Measurements from ENCODE around the gene DOCK9.

DOCK9 gene

GRCh38 chr13:98965325-98965724 is 12.5 kb downstream of the DOCK9 start:
- H3K4me3 ChIP-seq (ENCODE audit: low read depth, low read length, poor library complexity, severe bottlenecking), result no peak overlapping the region
- no peak for TF ChIP-seq EZH2 (IDR thresholded peaks at IDR 0.05; ENCODE audit: borderline replicate concordance, low read length)
- TF ChIP-seq, protein P1, sequence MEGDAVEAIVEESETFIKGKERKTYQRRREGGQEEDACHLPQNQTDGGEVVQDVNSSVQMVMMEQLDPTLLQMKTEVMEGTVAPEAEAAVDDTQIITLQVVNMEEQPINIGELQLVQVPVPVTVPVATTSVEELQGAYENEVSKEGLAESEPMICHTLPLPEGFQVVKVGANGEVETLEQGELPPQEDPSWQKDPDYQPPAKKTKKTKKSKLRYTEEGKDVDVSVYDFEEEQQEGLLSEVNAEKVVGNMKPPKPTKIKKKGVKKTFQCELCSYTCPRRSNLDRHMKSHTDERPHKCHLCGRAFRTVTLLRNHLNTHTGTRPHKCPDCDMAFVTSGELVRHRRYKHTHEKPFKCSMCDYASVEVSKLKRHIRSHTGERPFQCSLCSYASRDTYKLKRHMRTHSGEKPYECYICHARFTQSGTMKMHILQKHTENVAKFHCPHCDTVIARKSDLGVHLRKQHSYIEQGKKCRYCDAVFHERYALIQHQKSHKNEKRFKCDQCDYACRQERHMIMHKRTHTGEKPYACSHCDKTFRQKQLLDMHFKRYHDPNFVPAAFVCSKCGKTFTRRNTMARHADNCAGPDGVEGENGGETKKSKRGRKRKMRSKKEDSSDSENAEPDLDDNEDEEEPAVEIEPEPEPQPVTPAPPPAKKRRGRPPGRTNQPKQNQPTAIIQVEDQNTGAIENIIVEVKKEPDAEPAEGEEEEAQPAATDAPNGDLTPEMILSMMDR (IDR thresholded peaks at IDR 0.05; ENCODE audit: low read length), result no peak
- no peak overlapping the region for H2AFZ ChIP-seq (ENCODE audit: low read length)
- no peaks in the 10 kb centered on the region for H3K4me1 ChIP-seq (ENCODE audit: insufficient read depth, low read length, severe bottlenecking)
- H3K27me3 ChIP-seq (ENCODE audit: insufficient read depth, low read length), result peaks cover 14% of the 10 kb centered on the region
- H3K9ac ChIP-seq (ENCODE audit: low read length), result no peak overlapping the region
- no peak overlapping the region for H3K4me2 ChIP-seq (ENCODE audit: low read length)
- no peaks in the 10 kb centered on the region for H3K9me3 ChIP-seq (ENCODE audit: low read length)
- H3K27ac ChIP-seq (ENCODE audit: low read depth, low read length, poor library complexity, severe bottlenecking), result no peak overlapping the region
- no peaks in the 10 kb centered on the region for H3K36me3 ChIP-seq (ENCODE audit: insufficient read depth, low read length)
- H3F3A ChIP-seq (ENCODE audit: insufficient read depth, low read length), result no peaks in the 10 kb centered on the region
- H4K20me1 ChIP-seq (ENCODE audit: insufficient read depth, low read length), result no peaks in the 10 kb centered on the region
- H3K9me2 ChIP-seq (ENCODE audit: low read depth, low read length), result no peaks in the 10 kb centered on the region
- H3K79me2 ChIP-seq (ENCODE audit: insufficient read depth, low read length), result no peaks in the 10 kb centered on the region

DNA sequence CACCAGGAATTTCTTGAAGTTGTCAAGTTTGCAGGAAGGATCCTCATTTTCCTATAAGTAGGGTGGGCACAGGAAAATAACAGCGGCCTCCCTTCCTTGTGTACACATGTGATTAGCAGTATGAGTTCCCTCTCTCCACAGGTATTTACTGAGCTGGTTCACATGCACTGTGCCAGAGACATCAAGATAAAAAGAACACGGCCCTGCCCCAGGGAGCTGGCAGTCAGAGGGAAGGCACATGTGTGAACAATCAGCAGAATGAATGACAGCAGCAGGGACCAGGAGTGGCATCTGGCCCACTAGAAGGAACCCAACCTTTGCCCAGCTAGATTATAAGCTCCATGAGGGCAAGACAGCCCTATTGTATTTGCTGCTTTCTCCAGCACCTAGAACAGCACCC is 13.9 kb downstream of the DOCK9 start:
- Histone ChIP-seq H3K9me3 (ENCODE audit: low read length) (no peaks in the 10 kb centered on the region), H3K4me2 (ENCODE audit: low read length) (no peak overlapping the region), H3K4me3 (ENCODE audit: low read depth, low read length, poor library complexity, severe bottlenecking) (no peak overlapping the region), H3K79me2 (ENCODE audit: insufficient read depth, low read length) (no peaks in the 10 kb centered on the region), H3K36me3 (ENCODE audit: insufficient read depth, low read length) (no peaks in the 10 kb centered on the region), H3K9me2 (ENCODE audit: low read depth, low read length) (no peaks in the 10 kb centered on the region), H3K9ac (ENCODE audit: low read length) (no peak overlapping the region), H3F3A (ENCODE audit: insufficient read depth, low read length) (no peaks in the 10 kb centered on the region), H3K27ac (ENCODE audit: low read depth, low read length, poor library complexity, severe bottlenecking) (no peak overlapping the region), H4K20me1 (ENCODE audit: insufficient read depth, low read length) (no peaks in the 10 kb centered on the region), H2AFZ (ENCODE audit: low read length) (no peak overlapping the region), H3K27me3 (ENCODE audit: insufficient read depth, low read length) (peaks cover 14% of the 10 kb centered on the region), H3K4me1 (ENCODE audit: insufficient read depth, low read length, severe bottlenecking) (no peaks in the 10 kb centered on the region)
- TF ChIP-seq, protein P1 (IDR thresholded peaks at IDR 0.05; ENCODE audit: low read length), result no peak
- TF ChIP-seq EZH2 (IDR thresholded peaks at IDR 0.05; ENCODE audit: borderline replicate concordance, low read length), result no peak

- no peak overlapping the region for H3K9ac ChIP-seq (ENCODE audit: low read length)
- no peak overlapping the region for H3K27ac ChIP-seq (ENCODE audit: low read depth, low read length, poor library complexity, severe bottlenecking)
- H3K4me3 ChIP-seq (ENCODE audit: low read depth, low read length, poor library complexity, severe bottlenecking), result no peak overlapping the region
- no peak overlapping the region for H2AFZ ChIP-seq (ENCODE audit: low read length)
- no peaks in the 10 kb centered on the region for H3K79me2 ChIP-seq (ENCODE audit: insufficient read depth, low read length)
- H3K9me3 ChIP-seq (ENCODE audit: low read length), result no peaks in the 10 kb centered on the region
- no peaks in the 10 kb centered on the region for H3F3A ChIP-seq (ENCODE audit: insufficient read depth, low read length)
- H3K4me1 ChIP-seq (ENCODE audit: insufficient read depth, low read length, severe bottlenecking), result no peaks in the 10 kb centered on the region
- H3K9me2 ChIP-seq (ENCODE audit: low read depth, low read length), result no peaks in the 10 kb centered on the region
- no peak overlapping the region for H3K4me2 ChIP-seq (ENCODE audit: low read length)
- TF ChIP-seq, protein P1 (IDR thresholded peaks at IDR 0.05; ENCODE audit: low read length), result no peak
- H4K20me1 ChIP-seq (ENCODE audit: insufficient read depth, low read length), result no peaks in the 10 kb centered on the region
- H3K27me3 ChIP-seq (ENCODE audit: insufficient read depth, low read length), result peaks cover 14% of the 10 kb centered on the region
- H3K36me3 ChIP-seq (ENCODE audit: insufficient read depth, low read length), result no peaks in the 10 kb centered on the region
Observed at GRCh38 chr13:98962901-98963590, 14.8 kb downstream of the DOCK9 start.
